HG02798 (cell line): Measurements from ENCODE around the gene CAPN15.

Source experiments
- ATAC-seq: cut with Tn5 transposase; IDR thresholded peaks from one replicate; pipeline ENCODE4 v1.9.1; 2021; ENCODE audit warnings: mild to moderate bottlenecking; ENCODE audit not compliant: unreplicated experiment, poor library complexity

Gene CAPN15

DNA sequence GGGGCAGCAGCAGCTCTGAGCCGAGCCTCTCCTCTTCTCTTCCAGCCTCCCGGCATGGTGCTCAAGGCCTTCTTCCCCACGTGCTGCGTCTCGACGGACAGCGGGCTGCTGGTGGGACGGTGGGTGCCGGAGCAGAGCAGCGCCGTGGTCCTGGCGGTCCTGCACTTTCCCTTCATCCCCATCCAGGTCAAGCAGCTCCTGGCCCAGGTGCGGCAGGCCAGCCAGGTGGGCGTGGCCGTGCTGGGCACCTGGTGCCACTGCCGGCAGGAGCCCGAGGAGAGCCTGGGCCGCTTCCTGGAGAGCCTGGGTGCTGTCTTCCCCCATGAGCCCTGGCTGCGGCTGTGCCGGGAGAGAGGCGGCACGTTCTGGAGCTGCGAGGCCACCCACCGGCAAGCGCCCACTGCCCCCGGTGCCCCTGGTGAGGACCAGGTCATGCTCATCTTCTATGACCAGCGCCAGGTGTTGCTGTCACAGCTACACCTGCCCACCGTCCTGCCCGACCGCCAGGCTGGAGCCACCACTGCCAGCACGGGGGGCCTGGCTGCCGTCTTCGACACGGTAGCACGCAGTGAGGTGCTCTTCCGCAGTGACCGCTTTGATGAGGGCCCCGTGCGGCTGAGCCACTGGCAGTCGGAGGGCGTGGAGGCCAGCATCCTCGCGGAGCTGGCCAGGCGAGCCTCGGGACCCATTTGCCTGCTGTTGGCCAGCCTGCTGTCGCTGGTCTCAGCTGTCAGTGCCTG, 46.7 kb downstream of the CAPN15 start:
- ATAC-seq, result no peak

DNA sequence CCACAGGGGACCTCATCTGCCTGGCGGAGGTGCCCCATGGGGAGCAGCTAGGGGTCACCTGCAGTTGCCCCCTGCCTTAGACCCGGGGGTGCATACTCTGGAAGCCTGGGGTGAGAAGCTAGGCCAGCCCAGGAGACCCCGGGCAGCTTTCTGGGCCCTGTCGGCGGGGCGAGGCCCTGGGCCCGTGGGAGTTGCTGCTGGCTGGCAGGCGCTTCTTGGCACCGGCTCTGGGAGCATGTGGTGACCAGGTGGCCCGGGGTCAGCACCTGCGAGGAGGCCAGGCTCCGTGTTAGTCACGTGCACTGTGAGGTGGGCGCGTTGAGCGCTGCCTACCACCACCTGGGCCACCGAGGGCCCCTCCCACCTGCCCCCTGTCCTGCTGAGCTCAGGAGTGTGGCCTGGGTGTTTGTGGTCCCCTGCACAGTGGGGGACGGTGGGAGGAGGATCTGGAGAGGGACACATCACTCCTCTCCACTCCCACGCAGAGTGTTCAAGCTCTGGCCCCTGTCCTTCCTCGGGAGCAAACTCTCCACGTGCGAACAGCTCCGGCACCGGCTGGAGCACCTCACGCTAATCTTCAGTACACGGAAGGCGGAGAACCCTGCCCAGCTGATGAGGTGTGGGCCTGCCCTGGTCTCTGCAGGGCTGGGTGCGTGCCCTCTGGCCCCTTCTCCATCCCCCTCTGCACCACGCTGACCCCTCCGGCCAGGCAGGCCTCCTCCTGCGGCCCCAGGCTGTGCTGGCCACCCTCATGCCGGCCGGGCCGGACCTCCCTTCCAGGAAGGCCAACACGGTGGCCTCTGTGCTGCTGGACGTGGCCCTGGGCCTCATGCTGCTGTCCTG, 48.1 kb downstream of the CAPN15 start:
- ATAC-seq, result no peak

DNA sequence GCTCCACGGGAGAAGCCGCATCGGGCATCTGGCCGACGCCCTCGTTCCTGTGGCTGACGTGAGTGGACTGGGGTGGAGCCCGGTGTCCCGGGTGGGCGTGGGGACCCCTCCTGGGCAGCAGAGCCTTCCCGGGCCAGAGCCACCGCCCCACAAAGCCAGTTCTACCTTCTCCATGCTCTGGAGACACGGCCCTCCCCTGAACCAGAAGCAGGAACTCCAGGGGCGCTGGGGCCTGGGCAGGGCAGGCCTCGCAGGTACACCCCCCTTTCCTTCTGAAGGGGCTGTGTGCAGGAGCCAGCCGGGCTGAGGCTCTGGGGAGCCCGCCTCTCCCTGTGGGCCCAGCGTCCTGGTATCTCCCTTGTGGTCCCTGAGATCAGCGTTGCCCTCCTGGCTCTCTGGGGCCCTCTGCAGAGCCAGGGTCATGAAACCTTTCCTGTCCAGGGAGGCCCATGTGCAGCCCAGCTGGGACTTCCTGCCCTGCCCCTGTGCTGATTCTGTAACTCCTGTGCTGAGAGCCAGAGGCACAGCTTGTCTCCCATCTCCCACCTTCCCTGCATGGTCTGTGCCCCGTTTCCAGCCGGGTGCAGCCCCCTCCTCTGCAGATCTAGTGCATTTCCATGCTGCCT, 48.8 kb downstream of the CAPN15 start:
- no peak for ATAC-seq

DNA sequence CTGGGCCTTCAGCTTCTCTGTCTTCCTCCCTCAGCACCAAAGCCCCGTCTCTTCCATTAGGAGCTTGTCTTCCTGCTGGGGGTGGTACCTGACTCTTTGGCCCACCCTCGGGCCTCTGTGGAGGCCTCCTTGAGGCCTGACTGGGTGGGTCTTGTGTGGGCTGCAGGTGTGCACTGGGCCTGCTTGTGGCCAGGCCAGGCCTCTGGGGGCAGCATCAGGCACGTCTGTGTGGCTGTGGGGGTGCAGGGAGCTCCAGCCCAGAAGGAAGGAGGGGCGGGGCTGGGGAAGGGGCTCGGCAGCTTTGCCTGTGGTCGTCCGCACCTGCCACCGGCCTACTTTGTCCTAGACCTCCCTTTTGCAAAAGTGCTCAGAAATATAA, 49.3 kb downstream of the CAPN15 start:
- no peak for ATAC-seq

DNA sequence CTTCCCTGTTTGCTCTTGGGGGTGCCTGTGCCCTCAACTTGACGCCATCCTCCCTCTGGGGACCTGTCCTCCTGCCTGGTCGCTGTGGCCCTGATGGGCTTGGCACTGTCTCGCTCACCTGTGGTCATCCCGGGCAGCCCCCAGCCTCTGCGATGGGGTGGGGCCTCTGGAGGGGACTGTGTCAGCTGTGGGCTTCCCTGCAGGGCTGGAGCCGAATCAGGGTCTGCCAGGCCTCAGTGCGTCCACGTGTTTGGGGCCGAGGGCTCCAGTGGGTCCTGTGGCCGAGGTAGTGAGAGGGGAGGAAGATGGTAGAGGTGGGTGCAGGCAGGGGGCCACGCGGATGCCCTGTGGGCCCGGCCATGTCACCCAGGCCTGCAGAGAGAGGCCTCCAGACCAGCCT, 50.3 kb downstream of the CAPN15 start:
- ATAC-seq, result no peak

DNA sequence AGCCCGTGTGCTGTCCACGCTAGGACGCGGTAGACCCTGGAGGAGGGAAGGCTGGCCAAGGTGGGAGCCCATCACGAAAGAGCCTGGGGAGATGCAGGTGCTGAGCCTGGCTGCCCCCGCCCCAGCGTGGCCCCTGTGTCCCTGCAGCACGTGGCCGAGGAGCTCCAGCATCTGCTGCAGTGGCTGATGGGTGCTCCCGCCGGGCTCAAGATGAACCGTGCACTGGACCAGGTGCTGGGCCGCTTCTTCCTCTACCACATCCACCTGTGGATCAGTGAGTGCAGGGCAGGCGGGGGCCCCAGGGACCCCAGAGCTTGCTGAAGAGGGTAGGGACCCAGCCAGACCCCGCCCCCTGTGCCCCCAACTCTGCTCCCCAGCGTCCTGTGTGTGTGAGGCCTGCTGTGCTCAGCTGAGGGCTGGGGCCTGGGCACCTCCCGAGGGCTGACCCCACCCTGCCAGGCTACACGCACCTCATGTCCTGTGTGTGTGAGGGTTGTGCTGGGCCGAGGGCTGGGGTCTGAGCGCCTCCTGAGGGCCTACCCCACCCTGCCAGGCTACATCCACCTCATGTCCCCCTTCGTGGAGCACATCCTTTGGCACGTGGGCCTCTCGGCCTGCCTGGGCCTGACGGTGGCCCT, 50.8 kb downstream of the CAPN15 start:
- no peak for ATAC-seq

DNA sequence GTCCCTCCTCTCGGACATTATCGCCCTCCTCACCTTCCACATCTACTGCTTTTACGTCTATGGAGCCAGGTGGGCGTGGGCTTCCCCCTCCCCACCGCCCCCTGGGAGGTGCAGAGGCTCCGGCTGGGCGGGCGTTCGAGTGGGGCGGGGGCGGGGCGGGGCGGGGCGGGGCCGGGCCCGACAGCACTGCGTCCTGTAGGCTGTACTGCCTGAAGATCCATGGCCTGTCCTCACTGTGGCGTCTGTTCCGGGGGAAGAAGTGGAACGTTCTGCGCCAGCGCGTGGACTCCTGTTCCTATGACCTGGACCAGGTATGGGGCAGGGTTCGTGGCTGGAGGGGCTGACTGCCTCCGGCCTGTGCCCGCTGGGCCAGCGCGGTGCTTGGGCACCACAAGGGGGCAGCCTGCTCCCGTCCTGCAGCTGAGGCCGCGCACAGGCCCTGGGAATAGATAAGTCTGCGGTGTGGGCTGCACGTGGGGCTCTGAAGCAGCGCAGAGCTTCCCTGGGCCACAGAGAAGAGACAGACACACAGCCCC, 51.4 kb downstream of the CAPN15 start:
- ATAC-seq, result no peak

DNA sequence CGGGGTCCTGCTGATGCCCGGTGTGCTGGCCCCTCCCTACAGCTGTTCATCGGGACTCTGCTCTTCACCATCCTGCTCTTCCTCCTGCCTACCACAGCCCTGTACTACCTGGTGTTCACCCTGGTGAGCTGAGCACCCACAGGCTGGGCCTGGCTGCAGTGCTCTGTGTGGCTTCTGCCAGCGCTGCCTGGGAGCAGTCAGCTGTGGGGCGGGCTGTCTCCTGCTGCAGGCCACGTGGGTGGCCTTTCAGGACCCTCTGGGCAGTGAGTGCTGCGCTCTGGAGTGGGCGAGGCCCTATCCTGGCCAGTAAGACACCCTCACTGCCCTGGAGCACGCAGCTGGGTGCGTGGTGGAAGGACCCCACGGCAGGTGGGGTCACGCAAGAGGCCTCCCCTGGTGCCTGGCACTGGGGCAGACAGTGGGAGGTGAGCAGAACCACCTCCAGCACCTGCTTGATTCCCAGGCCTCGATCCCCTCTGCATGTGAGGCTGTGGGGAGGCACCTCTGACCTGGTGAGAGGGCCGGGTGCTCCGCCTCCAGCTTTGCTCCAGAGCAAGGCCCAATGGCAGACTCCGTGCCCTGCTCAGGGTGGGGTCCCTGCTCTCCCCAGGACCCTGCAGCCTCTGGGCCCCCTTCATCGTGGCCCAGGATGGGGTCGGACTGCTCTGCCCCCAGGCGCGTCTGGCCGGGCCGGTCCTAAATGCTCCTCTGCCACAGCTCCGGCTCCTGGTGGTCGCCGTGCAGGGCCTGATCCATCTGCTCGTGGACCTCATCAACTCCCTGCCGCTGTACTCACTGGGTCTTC, 52.8 kb downstream of the CAPN15 start:
- ATAC-seq, result no peak

DNA sequence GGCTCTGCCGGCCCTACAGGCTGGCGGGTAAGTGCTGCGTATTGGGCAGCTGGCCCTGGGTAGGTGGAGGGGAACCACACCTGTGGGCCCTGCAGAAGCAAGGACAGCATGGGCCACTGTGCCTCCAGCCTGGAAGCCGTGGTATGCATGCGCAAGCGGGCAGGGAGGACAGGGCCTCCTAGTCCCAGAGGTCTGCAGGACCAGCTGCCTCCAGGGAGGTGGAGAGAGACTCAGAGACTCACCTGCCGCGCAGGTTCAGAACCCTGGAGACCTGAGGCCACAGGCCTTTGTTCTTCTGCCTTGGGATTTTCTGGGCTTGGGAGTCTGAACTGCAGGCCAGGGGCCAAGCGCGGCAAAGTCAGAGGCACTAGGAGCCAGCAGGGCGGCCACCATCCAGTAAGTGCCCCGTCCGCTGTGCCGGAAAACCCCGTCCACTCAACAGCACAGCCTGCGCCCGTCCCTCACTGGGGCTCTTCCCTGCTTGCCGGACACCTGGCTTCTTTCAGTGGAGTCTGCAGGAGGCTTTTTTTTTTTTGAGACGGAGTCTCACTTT, 53.5 kb downstream of the CAPN15 start:
- no peak for ATAC-seq

DNA sequence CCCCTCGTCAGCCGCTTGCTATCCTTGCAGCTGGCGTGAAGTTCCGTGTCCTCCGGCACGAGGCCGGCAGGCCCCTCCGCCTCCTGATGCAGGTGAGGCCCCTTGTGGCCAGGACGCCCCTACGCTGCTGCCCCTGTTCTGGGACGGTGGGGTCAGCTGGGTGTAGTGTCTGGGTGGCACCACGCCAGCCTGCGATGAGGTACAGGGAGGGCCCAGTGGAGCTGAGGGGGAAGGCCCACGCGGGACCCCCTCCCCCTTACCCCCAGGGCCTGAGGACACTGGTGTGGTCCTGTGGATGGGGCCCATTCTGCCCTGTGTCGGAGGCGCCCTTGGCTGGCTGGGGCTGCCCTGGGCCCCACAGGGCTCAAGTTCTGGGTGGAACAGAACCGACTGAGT, 54.7 kb downstream of the CAPN15 start:
- no peak for ATAC-seq

DNA sequence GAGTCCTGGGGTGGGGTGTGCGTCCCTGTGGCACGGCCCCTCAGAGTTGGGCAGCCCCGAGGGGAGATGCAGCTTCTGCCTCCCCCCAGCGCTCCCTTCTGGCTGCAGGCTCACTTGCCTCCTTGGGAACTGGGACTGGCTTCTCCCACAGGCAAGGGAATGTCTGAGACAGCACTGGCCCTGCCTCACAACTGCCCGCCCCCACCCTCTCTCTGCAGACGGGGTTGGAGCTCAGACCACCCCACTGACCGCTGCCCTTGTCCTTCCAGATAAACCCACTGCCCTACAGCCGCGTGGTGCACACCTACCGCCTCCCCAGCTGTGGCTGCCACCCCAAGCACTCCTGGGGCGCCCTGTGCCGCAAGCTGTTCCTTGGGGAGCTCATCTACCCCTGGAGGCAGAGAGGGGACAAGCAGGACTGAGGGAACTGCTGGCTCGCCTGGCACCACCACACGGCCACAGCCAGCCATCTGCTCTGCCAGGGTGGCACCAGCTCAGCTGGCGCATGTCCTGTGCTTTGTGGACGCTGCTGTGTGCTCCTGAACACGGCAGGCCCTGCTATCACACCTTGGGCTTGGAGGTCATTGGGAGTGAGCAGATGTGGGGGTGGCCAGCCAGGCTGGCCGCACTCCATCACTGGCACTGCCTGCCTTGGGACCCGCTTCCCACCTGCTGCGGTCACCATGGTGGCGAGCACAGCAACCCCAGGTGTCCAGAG, 55.3 kb downstream of the CAPN15 start:
- no peak for ATAC-seq

DNA sequence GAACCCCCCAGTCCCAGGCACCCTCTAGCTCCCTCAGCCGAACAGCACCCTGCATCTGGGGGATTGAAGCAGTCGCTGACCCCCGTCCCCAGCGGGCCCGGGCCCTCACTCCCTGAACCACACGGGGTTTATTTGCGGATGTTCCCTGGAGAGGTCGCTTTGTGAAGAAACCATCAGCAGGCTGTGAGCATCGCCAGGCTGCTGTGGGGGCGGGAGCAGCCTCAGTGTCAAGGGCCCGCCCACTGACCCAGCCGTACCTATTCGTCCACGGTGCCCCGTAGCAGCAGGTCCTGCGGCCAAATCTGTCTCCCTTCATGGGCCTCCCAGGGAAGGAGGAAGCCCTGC, 55.9 kb downstream of the CAPN15 start:
- no peak for ATAC-seq

DNA sequence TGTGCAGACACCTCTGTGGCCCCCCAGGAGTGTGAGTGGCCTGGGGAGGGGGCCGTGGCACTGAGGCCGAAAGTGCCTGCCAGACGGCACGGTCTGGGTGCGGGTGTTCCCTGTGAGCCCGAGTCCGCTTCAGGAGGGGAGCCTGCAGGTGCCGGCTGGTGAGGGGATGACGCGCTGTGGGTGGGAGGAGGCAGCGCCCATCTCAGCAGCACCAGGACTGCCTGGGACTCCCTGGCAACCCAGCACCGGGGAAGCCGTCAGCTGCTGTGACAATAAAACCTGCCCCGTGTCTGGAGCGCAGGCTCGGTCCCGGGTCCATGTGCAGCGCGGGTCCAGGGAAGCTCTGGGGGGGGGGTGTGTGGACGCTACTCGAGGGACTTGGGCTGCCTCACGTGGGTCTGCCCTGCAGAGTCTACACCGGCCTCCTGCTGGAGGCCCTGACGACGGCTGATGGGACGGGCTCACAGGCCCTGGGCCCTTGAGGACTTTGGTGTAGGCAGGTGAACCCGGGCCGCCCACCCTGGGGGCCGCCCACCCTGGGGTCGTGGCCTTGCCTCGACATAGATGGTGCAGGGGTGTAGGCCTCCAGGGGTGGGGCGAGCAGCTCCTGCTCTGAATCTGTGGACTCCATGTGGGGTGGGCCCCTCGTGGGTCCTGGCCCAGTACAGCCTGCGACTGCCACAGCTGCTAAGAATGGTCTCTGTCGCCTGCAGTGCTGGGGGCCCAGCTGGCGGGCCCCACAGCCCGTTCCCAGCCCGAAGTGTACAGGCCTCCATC, 56.5 kb downstream of the CAPN15 start:
- no peak for ATAC-seq

DNA sequence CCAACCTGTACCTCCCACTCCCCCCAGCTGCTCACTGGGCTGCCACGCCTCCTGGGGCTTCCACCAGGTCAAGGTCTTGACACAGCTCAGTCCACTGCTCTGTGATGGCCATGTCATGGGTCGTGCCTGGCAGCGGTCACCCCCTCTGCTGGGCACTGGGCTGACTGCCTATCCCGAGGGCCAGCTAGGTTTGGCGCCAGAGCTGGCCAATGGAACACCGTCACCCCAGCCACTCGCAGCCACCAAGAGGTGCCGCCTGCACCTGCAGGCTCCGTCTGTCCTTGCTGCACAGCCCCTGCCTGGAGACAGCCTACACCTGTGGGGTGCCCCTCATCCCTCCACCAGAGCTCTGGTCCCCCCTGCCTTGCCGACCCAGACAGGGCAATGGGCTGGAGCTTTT, 57.8 kb downstream of the CAPN15 start:
- no peak for ATAC-seq

DNA sequence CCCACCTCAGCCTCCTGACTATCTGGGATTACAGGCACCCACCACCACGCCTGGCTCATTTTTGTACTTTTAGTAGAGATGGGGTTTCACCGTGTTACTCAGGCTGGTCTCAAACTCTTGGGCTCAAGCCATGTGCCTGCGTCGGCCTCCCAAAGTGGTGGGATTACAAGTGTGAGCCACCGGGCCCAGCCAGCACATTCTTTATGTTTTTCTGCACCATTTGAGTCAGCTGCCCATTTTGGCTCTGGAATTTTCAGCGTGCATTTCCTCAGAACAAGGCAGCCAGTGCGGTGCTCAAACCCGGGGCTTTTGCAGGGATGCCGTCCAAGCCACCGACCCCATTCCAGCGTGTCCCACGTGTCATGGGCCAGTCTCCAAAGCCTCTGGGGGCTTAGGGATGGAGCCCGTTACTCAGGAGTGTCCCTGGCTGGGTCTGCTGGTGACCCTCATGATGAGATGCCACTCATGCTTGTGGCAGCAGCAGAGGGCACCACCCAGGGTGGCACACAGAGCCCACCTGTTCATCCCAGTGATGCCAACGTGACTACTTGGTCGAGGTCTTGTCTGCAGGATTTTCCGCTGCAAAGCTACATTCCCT, 58.6 kb downstream of the CAPN15 start:
- ATAC-seq, result no peak

DNA sequence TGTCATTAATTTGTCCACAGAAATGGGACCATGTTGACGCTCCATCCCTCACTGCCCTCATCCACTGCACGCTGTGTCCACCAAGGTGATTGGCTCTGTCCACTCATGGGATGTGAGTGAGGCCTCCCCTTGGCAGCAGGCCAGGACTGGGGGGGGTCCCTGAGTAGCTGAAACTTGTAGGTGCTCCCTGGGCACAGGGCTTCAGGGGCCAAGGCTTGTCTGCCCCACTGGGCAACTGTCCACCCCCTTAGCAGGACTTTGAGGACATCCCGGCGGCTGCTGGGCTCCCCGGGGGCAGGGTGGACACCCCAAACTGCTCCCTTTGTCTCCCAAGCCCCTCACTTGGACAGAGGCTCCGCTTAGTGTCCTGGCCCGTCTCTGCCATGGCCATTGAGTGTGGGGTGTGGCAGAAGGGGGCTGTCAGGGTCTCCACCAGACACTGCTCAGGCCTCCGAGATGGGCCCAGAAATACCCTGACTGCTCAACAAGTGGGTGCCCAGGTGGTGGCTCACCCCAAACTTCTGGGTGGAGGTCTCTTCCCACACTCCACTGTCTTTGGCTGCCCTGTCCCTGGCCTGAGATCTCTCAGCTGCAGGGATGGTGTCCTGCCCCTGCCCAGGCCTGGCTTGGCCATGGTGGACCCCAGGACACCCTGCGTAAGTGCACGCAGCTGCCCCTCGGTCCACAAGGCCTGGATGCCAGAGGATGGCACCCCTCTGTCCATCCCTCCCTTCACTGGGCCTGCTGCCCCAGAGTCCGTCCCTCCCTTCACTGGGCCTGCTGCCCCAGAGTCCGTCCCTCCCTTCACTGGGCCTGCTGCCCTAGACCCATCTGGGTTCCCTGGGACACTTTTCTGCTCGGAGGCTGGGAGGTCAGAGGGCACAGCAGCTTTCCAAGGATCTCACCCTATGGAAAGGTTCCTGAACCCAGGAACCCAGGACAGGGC, 59.4 kb downstream of the CAPN15 start:
- ATAC-seq, result no peak

DNA sequence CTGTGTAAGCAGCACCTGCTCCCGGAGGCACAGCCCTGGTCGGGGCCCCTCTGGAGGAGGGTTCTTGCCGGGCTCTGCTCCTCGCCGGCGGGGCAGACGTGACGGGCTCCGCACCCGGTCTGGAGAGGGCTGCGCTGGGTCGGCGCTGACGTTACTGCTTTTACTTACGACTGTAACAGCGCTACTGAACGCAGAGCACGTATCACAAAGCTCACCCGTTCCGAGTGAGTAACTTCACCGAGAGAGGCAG, 61.1 kb downstream of the CAPN15 start:
- no peak for ATAC-seq
